Measurements from ENCODE around the gene RAPGEF4. TPM values are rescaled to one million over a fixed set of nuclear protein-coding genes. Genes with fewer than 3 reads are reported as not detected.

RAPGEF4 gene
- total RNA-seq, 1 donor = 2.6 TPM

DNA sequence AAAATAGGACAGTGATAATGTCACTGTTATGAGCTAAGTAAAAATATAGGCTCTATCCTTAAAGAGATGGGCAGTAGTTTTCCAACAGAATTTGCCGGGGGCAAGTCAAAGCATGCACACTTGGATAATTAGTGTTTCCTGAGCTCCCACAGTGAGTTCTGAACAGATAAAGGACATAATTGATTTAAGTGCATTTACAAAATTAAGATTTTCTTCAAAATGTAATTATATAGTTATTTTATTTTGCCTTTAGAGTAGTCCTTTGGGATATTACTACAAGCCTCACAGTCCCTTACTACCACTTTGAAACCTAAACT lies 107.6 kb downstream of the RAPGEF4 start:
- no peak for DNase-seq (ENCODE audit: low read depth)
- no peak overlapping the region for H3K4me3 ChIP-seq (ENCODE audit: low read depth, low read length)
- TF ChIP-seq, protein P1, sequence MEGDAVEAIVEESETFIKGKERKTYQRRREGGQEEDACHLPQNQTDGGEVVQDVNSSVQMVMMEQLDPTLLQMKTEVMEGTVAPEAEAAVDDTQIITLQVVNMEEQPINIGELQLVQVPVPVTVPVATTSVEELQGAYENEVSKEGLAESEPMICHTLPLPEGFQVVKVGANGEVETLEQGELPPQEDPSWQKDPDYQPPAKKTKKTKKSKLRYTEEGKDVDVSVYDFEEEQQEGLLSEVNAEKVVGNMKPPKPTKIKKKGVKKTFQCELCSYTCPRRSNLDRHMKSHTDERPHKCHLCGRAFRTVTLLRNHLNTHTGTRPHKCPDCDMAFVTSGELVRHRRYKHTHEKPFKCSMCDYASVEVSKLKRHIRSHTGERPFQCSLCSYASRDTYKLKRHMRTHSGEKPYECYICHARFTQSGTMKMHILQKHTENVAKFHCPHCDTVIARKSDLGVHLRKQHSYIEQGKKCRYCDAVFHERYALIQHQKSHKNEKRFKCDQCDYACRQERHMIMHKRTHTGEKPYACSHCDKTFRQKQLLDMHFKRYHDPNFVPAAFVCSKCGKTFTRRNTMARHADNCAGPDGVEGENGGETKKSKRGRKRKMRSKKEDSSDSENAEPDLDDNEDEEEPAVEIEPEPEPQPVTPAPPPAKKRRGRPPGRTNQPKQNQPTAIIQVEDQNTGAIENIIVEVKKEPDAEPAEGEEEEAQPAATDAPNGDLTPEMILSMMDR (IDR thresholded peaks at IDR 0.05; ENCODE audit: insufficient read depth, low read depth, low read length) = no peak

DNA sequence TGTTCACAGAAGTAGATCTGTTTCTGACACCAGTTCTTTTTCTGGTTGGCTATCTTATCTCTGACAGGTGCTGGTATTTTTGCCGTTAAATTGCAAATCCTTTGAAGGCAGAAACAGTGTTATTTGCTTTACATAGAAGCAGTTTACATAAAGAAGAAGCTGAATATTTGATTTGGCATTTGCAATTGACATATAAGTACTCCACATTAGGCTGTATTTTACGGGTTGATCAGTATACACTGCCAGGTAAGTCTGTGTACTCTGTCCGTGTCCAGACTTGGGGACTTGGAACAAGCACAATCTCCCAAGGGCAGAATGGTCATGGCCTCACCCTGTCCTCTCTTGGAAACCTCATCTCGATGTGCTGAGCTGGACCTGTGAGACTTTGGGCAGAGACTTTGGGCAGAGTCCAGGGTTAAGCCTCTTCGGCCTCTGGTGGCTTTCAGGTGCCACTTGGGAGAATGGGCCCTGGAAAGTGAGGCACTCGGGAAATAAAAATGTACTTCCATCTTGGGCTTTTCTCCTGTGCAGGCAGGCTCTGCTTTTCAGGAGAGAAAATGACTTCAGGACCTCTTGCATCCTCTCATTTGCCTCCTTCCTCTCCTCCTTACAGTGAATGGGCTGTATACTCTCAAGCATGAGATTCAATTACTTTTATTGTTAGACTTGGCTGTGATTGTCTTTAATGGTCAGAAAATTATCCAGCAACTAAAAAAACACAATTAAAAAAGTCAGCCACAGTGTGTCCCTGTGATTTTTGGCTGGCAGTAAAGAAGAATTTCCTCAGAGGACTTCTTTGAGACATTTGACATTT lies 108.5 kb downstream of the RAPGEF4 start:
- DNase-seq (ENCODE audit: low read depth) = no peak
- TF ChIP-seq, protein P1 (IDR thresholded peaks at IDR 0.05; ENCODE audit: insufficient read depth, low read depth, low read length) = no peak
- no peak overlapping the region for H3K4me3 ChIP-seq (ENCODE audit: low read depth, low read length)

DNA sequence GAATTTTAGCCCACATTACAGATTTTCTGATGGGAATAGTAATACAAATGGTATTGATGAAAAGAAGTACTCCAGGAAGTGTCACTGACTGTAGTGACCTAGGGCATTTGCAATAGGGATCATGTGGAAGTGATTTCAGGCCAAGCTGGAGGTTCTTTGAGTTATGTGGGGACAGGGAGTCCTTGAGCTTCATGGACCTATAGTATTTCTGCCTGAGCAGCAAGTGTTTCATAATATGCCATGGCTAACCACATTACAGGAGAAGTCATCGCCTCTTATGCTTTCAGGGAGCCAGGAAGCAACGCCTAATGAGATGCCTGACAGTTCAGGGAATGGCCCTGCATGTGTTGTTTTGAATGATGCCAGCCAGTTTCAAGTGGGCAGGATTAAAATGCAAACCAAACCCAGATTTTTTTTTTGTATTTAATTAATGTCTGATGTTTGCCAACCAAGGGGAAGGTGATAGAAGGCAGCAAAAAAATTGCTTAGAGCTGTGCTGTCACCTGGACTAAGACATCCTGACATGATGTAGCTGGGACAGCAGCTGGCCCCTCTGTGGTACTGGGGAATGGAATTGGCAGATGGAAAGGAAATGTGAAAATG lies 109.5 kb downstream of the RAPGEF4 start:
- TF ChIP-seq, protein P1 (IDR thresholded peaks at IDR 0.05; ENCODE audit: insufficient read depth, low read depth, low read length) = no peak
- DNase-seq (ENCODE audit: low read depth) = no peak

DNA sequence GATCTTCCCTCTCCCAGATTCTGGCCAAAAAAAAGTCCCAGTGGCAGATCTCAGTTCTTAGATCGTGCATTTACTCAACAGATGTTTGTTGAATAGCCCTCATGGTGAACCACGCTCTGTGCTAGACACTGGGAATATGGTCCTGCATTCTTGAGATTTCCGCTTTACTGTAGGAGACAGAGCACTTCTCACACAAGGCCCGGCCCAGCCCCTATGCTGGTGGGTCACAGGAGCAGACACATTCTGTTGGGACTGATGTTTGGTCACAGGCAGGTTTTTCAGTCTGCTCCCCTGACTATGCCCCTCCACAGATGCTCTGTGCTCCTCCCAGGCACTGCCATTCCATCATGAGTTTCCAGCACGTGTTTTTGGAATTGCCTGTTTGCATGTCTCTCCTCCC lies 110.9 kb downstream of the RAPGEF4 start:
- TF ChIP-seq, protein P1 (IDR thresholded peaks at IDR 0.05; ENCODE audit: insufficient read depth, low read depth, low read length) = no peak
- no peak overlapping the region for H3K4me3 ChIP-seq (ENCODE audit: low read depth, low read length)
- DNase-seq (ENCODE audit: low read depth) = no peak

More for the DNA sequence above, 109.5 kb downstream of the RAPGEF4 start:
- no peak overlapping the region for H3K4me3 ChIP-seq (ENCODE audit: low read depth, low read length)

DNA sequence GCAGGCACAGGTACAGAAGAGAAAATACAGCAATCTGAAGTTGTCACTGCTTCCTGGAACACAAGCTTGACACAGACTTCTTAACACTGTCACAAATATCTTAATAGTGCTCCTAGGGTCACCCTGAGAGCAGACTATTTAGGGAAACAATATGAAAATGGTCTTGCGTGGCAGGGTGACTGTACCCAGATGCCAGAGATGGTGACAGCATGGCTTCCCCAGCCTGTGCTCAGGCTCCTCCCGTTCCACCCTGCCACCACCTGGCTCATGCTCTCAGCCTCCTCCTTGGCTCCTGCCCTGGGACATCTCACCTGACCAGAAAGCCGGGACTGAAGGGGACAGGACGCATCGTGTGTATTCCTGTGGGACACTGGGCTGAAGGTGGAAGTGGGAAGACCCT lies 111.5 kb downstream of the RAPGEF4 start:
- DNase-seq (ENCODE audit: low read depth) = no peak
- TF ChIP-seq, protein P1 (IDR thresholded peaks at IDR 0.05; ENCODE audit: insufficient read depth, low read depth, low read length) = no peak
- H3K4me3 ChIP-seq (ENCODE audit: low read depth, low read length) = no peak overlapping the region

DNA sequence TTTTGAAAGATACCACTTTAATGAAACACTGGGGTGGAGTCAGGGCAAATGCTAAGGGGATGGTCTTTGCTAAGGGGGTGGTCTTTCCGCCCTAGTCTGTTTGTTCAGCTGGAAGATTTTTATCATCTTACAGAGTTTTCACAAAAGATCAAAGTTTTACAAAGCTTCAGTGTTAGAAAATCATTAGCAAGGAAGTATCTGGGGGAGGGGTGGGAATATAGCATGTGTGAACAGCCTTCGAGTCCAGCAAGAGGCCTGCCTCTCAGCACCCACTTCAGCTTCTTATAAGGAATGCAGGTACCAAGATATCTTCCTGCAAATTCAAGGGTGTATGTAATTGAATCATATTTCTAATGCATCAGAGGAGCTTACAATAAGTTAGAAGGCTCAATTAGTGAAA lies 112.9 kb downstream of the RAPGEF4 start:
- TF ChIP-seq, protein P1 (IDR thresholded peaks at IDR 0.05; ENCODE audit: insufficient read depth, low read depth, low read length) = no peak
- H3K4me3 ChIP-seq (ENCODE audit: low read depth, low read length) = no peak overlapping the region
- no peak for DNase-seq (ENCODE audit: low read depth)

Measured in fibroblast of villous mesenchyme (primary cell).